NCI-H460 (cell line): ENCODE measurements around the gene SCGB2A2. TPM values are rescaled to one million over a fixed set of nuclear protein-coding genes. Genes with fewer than 3 reads are reported as not detected.

Experiments used
- DNase-seq: peaks from one replicate; pipeline ENCODE4 v3.0.0-alpha.2; 2016; ENCODE audit warnings: low read depth; ENCODE audit errors: extremely low read depth
- polyA plus RNA-seq: library from polyadenylated mRNA; depleted of rRNA; stranded (reverse); fragments of >200 nt; gene quantifications from 2 replicates; pipeline ENCODE4 v1.2.3, GENCODE V29; 2014; cell fraction: nucleus; rRNA removed
- total RNA-seq: library from RNA; depleted of rRNA; stranded (reverse); fragments of >200 nt; shearing (Covaris generic); gene quantifications from 2 replicates; pipeline ENCODE4 v1.2.3, GENCODE V29; 2014; rRNA removed

The SCGB2A2 gene
- total RNA-seq = not detected in 2 replicates
- polyA plus RNA-seq = not detected in 2 replicates

DNA sequence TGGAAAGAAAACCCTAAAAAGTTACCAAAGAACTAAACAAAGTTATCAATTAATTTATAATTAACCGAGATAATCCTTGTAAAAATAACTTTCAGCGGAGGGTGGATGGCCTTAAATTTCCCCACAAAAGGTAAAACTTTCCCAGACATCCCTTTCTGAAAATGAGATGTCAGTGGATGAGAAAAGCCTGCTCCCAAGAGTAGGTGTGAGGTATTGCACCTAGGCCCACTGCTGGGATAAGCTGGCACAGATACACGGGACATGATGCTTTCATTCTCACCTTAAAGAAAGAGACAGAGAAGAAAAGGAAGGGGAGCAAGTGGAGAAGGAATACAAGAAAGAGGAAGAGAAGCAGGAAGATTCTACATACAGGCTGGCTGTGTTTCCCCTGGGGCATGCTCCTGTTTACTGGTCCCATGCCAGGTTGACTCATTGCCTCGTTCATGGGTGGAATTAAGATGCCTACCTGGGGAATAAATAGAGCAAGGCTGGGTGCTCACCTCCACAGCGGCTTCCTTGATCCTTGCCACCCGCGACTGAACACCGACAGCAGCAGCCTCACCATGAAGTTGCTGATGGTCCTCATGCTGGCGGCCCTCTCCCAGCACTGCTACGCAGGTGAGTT, at the start of gene SCGB2A2:
SCGB2A2 (plus strand) TSS at position 505 of the 625 bp plus-strand sequence; CDS start at position 564, 59 bp downstream.
- DNase-seq = no peak

DNA sequence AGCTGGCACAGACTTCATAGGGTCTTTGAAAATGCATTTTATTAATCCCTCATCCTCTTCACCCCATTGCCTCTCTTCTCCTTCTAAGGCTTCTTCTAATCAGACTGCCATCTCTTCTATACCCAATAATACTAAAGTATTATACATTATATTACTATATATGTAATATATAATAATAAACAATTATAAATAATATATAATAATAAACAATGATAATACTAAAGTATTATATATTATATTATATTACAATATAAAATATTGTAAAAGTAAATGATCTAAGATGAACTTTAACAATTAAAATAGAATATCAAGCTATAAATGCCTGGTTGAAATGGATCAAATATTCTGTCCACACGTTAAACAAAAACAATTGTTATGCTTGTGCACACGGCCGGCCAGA, 48.5 kb upstream of the SCGB2A2 start:
- DNase-seq = no peak

DNA sequence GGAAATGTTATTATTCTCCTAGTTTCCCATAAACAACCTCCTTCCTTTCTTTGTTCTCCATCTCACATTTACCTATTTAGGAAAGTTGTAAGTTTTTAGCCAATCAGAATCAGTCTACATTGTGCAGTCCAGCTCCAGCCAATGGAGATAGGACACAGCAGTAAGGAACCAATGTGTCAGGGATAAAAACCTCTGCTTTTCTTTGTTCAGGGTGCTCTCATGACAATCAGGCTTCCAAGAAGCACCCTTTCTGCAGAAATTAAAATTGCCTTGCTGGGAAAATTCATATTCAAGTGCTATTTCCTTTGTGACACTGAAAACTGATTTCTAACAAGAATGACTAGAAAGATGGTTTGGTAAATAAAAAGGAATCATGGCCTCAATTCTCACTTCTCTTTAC, 46.9 kb upstream of the SCGB2A2 start:
- DNase-seq = no peak

DNA sequence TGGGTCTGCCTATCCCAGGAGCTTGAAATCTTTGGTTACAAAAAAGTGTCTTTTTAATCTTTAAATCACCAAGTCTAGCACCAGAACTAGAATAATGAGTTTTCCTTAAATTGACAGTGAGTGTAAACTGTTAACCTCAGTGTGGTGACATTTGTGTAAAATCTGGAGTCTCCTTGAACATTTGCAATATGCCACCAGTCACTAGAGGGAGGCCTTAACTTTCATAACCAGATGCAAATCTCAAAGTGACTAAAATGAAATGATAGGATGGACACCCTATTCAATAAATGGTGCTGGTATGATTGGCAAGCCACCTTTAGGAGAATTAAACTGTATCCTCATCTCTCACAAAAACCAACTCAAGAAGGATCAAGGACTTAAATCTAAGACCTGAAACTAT, 36.2 kb upstream of the SCGB2A2 start:
- DNase-seq = no peak

DNA sequence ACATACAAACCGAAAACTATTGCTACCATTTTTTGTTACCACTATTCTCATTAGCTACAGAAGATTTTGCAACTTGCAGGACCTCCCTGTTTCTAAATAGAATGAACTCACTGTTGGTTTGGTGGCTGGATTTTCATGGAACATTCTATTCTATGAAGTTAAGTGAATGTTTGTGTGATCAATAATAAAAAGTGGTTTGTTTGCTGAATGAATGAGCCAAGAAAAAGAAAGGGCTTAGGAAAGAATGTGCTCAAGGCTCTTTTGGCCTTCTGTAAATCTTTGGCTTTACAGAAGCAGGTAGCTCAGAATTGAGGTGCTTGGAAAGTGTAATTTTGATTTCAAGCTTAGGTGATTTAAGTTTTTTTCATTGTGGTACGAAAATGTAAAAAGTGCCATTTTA, 33.8 kb upstream of the SCGB2A2 start:
- DNase-seq = no peak

DNA sequence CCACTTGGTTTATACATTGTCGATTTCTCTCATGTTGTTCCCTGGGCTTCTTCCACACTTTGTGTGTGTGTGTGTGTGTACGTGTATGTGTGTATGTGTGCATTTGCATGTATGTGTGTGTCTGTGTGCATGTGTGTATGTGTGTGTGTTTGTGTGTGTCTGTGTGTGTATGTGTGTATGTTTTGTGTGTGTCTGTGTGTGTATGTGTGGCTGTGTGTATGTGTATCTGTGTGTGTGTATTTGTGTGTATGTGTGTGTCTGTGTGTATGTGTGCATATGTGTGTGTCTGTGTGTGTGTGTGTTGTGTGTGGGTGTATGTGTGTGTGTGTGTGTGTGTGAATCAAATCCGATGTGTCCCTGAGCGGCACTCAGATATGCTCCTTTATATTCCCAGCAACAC, 32.5 kb upstream of the SCGB2A2 start:
- DNase-seq = no peak

DNA sequence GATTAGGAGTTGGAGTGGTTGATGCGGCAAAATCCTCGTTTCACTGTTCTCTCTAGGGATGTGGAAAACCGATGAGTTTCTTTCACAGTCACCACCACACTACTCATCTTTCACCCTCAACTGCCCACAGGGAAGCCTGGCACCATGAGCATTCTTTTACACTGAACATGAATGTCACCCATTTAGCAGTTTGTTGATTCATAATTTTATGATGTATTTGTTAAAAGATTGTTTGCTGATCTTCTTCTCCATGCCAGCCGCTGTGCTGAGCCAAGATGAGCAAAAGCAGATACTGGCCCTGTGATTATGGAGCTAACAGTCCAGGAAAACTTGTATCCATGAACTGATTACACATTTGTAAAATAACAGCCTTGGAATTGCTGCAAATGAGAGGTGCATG, 31.8 kb upstream of the SCGB2A2 start:
- no peak for DNase-seq

DNA sequence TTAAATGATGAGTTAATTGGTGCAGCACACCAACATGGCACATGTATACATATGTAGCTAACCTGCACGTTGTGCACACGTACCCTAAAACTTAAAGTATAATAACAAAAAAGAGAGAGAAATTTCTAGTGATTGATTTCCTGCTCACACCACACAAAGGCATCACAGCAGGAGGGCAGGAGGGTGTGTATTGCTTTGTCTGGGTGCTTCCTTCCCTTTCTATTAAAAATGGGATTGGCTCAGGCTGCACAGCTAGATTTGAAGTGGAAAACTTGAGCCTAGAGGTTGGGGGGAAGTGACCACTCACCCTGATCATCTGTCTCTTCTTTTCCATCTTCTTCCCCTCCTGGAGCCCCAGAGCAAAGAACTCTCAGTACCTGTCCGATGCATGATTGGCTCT, 28.9 kb upstream of the SCGB2A2 start:
- no peak for DNase-seq

DNA sequence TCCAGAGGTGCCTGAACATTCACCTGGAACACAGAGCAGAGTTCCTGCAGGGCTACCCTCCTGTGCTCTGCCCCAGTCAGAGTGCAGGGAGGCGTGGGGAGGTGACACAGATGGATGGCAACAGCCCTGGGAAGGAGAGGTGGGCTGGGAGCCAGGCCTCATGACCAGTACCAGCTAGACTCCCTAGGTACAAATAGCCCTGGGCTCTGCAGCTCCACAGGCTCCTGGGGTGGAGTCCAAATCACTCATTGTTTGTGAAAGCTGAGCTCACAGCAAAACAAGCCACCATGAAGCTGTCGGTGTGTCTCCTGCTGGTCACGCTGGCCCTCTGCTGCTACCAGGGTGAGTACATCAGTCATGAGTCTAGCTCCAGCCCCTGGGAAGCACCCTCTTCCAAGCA, 27.9 kb upstream of the SCGB2A2 start, which contains the start of gene SCGB1D2:
SCGB1D2 (plus strand) TSS at position 219 of the 400 bp plus-strand sequence; CDS start at position 288, 69 bp downstream.
- no peak for DNase-seq

DNA sequence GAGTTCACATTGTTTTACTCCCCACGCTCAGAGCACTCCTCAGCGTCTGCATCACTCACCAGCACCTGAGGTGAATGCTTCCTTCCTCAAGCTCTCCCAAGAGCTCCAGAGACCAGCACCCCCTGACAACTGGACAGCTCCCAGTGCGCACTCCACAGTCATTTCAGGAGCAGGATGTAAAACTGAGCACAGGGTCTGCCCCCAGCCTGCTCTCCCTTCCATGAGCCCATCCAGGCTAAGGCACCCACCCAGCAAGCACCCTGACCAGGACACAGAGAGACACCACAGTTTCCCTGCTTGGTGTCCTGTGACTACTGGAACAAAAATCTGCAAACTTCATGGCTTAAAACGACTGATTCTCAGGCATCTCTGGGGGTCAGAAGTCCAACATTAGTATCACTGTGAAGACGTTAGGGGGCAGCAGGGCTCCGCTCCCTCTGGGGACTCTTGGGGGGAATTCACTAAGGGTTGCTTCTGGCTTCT, 24.6 kb upstream of the SCGB2A2 start:
- DNase-seq = no peak

DNA sequence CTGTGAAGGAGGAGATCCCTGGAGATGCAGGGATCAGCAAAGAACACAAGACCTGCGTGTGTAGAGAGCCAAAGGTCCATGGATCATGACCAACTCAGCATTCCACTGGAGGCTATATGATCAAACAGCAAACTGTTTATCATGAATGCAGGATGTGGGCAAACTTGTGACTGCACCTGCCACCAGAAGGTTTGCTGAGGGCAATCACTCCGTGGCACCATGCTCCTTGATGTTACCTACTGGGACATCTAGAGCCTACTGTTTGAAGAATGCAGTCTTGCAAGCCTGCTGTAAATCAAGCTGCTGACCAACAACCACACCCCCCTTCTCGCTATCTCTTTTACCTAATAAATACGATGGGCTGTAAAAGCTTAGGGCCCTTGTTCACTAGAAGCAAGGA, 18.3 kb upstream of the SCGB2A2 start:
- no peak for DNase-seq

DNA sequence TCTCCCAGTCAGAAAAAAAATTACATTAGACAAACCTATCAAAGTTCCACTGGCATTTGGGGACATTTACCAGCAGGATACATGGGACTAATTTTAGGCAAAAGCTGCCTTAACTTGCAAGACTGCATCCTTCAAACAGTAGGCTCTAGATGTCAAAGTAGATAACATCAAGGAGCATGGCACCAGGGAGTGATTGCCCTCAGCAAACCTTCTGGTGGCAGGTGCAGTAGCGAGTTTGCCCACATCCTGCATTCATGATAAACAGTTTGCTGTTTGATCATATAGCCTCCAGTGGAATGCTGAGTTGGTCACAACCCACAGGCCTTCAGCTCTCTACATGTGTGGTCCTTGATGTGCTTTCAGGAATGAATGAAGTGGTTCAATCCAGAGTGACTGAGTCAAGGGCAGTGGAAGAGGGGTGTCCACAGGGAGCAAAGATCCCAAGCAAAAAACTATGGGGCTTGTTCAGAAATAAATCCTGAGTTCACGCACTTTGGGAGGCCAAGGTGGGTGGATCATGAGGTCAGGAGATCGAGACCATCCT, 15.9 kb upstream of the SCGB2A2 start:
- DNase-seq = no peak

DNA sequence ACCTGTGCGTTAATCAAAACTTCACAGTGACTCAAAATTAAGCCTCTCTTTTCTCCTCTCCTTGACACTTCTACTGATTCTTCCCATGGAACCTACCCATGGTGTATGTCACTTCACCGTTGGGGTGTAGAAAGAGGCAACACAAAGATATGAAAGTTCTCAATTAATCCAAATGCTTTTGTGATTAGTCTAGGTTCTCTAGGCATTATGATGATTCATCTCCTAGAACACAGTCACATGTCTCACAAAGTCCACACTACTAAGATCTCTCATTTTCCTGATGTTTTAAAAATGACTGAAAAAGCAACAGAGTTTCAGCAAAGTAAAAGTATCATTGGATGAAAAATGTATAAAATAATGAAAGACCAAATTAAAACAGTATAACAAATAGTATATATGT, 13.7 kb upstream of the SCGB2A2 start:
- no peak for DNase-seq

DNA sequence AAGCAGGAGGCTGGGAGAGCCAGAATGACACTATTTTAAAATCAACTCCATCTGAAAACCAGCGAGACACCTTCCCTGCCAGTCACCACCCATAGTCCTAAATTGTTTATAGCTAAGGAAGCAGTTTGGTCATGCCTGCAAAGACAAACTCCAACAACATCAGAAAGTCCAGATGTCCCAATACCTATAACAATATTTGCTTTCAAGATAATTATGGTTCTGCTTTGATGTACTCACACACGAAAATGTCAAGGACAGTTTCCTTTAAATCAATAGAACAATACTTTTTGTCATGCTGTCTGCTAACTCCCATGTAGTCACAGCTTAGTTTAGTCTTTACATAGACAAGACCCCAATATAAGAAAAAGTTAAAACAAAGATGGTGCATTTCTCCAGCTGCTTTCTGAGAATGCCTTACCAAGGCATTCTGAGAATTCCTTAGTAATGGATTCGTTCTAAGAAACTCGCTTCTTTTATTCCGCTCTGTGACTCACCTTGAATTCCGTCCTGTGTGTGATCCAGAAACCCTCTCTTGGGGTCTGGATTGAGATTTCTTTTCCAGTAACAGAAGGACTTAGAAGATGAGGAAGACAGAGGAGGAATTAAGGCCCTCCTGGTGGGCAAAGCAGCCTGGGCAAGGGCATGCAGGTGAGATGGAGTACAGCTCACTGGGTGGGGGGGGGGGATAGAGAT, 9.6 kb upstream of the SCGB2A2 start:
- no peak for DNase-seq

DNA sequence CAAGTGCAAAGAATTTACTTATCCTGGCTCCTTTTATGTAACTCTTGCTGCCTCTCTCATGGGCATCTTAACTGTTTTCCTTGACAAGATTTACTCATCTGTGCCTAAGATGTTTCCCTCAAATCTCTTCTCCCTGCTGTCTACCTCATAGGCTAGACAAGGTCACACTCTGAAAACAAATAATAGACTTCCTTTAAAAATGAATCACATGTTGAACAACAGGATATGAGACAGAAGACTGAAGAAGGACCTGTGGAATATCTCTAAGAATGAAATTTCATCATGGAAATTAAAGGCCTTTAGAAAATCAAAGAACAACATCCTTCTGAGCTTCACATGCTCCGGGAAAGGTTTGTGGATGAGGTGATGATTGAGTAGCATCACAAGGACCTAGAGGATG, 6.0 kb upstream of the SCGB2A2 start:
- no peak for DNase-seq

DNA sequence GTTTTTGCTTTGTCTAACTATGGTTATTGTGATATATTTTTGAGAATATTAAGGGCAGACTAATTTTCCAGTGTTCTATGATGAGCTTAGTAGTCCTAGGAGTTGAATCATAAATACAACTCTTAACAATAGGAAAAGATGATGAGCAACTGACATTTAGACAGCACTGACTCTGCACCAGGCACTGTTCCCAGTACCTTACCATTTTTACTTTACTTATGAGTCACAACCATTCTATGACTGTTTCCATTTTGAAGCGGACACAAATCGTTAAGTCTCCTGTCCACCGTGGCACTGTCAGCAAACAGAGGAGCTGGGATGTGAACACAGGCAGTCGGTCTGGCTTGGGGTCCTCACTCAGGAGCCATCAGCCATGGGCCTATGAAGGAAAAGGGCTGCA, 3.4 kb upstream of the SCGB2A2 start:
- peak; percentile 7 for DNase-seq

DNA sequence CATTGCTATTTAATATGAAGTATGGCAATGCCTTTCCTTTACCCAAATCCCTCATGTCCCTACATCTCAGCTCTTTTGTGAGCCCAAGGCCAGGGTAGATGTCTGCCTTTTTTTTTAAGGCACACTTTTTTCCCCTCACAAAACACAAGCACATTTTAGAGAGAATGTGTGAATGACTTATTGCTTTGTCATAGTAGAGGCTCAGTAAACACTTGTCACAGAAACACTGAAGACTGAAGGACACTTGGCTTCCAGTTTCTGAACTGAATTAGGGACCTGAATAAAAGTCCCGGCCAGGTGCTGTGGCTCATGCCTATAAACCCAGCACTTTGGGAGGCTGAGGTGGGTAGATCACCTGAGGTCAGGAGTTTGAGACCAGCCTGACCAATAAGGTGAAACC, 2.9 kb upstream of the SCGB2A2 start:
- no peak for DNase-seq

DNA sequence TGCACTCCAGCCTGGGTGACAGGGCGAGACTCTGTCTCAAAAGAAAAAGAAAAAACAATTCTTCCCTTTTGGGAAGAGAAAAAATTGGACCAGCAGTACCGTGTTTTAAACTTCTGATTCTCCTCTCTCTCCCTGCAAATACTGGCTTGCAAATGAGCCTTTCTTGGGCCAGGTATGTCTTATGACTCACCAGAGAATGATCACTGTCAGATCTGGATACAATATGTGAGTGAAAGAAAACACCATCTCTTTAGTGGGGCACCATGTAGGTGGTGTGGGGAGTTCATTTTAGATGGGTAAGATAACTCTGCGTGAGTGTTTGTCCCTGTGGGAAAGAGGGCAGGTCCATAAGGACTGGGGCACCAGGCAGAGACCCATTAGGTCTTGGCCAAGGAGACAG, 2.4 kb upstream of the SCGB2A2 start:
- DNase-seq = no peak

DNA sequence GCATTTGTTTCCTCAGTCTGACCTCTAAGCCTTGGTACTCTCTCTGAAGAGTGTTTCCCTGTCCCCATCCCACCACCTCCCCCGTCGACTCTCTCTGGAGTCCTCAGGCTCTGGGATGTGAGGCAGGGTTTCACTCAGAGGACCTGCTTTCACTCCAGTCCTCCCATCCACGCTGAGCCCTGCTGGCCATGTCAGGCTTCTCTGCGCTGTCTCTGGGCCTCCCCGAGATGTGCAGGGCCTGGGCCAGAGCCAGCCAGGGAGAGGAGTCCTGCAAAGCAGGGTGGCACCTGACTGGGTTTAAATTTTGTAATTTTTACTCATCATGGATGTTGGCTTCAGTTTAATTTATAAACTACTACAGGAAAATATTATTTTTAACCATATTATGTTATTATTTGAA, 3.3 kb downstream of the SCGB2A2 start:
- DNase-seq = no peak

DNA sequence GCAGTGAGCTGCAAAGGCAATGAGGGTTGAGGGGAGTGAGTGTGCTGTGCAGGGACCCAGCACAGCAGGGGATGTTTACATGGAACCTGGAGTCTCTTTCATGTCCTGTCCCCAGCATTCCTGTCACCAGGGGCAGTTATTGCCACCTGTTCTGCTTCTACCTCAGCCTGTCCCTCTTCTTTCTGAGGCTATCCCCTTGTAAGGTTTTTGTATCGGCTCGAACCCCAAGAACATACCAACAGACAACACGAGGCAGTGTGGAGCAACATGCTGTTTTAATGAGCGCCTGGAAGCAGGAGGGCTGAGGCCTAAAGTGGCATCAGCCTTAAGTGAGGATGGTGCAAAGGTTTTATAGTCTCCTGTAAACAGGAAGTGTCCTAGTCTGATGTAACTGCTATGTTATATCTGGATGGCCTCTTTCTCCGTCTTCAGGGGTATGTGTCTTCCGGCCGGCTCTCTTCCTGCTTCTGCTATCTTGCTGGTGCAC, 3.9 kb downstream of the SCGB2A2 start:
- no peak for DNase-seq

DNA sequence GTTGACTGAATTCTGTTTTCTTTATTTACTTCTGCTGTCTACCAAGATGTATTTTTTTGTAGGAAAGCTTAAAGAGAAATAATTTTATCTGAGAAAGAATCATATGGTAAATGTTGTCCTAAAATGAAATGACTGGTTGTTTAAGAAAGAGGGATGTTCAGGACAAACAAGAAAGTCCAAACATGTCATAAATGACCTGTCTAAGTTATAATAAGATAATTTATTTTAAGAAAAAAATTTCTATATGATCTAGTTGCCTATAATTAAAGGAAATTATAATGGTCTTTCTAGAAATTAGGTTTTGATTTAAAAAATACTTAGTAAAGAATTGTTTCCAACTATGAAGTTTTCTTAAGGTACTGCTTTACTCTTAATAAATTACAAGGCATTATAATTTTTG, 10.5 kb downstream of the SCGB2A2 start:
- no peak for DNase-seq

DNA sequence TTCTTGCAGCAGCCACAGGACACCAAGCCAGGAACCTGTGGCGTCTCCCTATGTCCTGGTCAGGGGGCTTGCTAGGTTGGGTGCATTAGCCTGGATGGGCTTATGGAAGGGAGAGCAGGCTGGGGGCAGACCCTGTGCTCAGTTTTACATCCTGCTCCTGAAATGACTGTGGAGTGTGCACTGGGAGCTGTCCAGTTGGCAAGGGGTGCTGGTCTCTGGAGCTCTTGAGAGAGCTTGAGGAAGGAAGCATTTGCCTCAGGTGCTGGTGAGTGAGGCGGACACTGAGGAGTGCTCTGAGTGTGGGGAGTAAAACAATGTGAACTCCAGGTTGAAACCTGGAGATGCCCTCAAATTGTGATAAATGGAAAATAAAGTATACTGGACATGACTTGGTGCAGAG, 25.5 kb downstream of the SCGB2A2 start:
- peak; percentile 1 for DNase-seq
